CD8-positive, alpha-beta memory T cell (primary cell): ENCODE measurements around the gene KPNB1. TPM values are rescaled to one million over a fixed set of nuclear protein-coding genes. Genes with fewer than 3 reads are reported as not detected.

Experiments used
- CTCF ChIA-PET: fragments of 350-600 bp; sonication (Branson Sonifier 250); formaldehyde crosslinking; loops from one replicate; lab custom pipeline; 2021; ENCODE audit warnings: antibody characterized with exemption; lab: Charles Lee
- POLR2A ChIA-PET: fragments of 350-600 bp; sonication (Branson Sonifier 250); formaldehyde crosslinking; loops from one replicate; lab custom pipeline; 2021; ENCODE audit warnings: antibody characterized with exemption; lab: Charles Lee
- DNase-seq, 5 donors: peaks; one replicate each; pipeline versions ENCODE4 v3.0.0 to v3.0.0-alpha.2; 2020 to 2022; ENCODE audit warnings: mixed read lengths in 1 of 5
- H3K27ac ChIP-seq: one replicate; pipeline ENCODE4 v1.7.0; 2013; ENCODE audit warnings: low read depth, mild to moderate bottlenecking, low read length, moderate library complexity
- H3K27me3 ChIP-seq: 2 replicates; pipeline ENCODE4 v1.7.0; 2013; ENCODE audit warnings: low read length, mild to moderate bottlenecking; ENCODE audit not compliant: insufficient read depth, poor library complexity, severe bottlenecking
- H3K36me3 ChIP-seq: 2 replicates; pipeline ENCODE4 v1.7.0; 2013; ENCODE audit warnings: mild to moderate bottlenecking, low read length, moderate library complexity; ENCODE audit not compliant: insufficient read depth
- H3K4me1 ChIP-seq: 2 replicates; pipeline ENCODE4 v1.7.0; 2013; ENCODE audit warnings: mild to moderate bottlenecking, low read length, moderate library complexity; ENCODE audit not compliant: insufficient read depth
- H3K4me3 ChIP-seq: 2 replicates; pipeline ENCODE4 v1.7.0; 2013; ENCODE audit warnings: mild to moderate bottlenecking, low read length
- H3K9me3 ChIP-seq: 2 replicates; pipeline ENCODE4 v1.7.0; 2013; ENCODE audit warnings: mild to moderate bottlenecking, low read length
- H3K27ac Mint-ChIP-seq, 8 donors: one replicate each; pipeline ENCODE4 v1.8.0; 2020 to 2021; ENCODE audit warnings: mixed read lengths in 8 of 8, mild to moderate bottlenecking in 6 of 8, inconsistent platforms in 3 of 8, moderate library complexity in 3 of 8
- H3K27me3 Mint-ChIP-seq, 2 donors: one replicate each; pipeline ENCODE4 v1.8.0; 2020 to 2021; ENCODE audit warnings: mixed read lengths in 2 of 2, mild to moderate bottlenecking in 1 of 2, moderate library complexity in 1 of 2
- H3K36me3 Mint-ChIP-seq, 3 donors: one replicate each; pipeline ENCODE4 v1.8.0; 2020 to 2021; ENCODE audit warnings: mixed read lengths in 3 of 3, inconsistent platforms in 1 of 3, mild to moderate bottlenecking in 1 of 3
- H3K4me1 Mint-ChIP-seq, 3 donors: one replicate each; pipeline ENCODE4 v1.8.0; 2020 to 2021; ENCODE audit warnings: mixed read lengths in 3 of 3, inconsistent platforms in 1 of 3, mild to moderate bottlenecking in 1 of 3
- H3K4me3 Mint-ChIP-seq, 7 donors: one replicate each; pipeline ENCODE4 v1.8.0; 2020 to 2021; ENCODE audit warnings: mixed read lengths in 7 of 7, mild to moderate bottlenecking in 6 of 7, moderate library complexity in 4 of 7, inconsistent platforms in 2 of 7
- H3K9me3 Mint-ChIP-seq, 5 donors: one replicate each; pipeline ENCODE4 v1.8.0; 2020 to 2022; ENCODE audit warnings: mixed read lengths in 5 of 5, mild to moderate bottlenecking in 3 of 5, moderate library complexity in 2 of 5, inconsistent platforms in 1 of 5
- polyA plus RNA-seq: library from polyadenylated mRNA; unstranded; fragments of 300-500 nt; fragmentation: Illumina TruSeq; gene quantifications from one replicate; pipeline ENCODE4 v1.2.3, GENCODE V29; 2021
- total RNA-seq, 2 experiments: library from RNA; stranded (reverse); gene quantifications; one replicate each; pipeline ENCODE4 v1.2.3, GENCODE V29; 2021

Gene KPNB1
- total and polyA plus RNA-seq, 3 experiments from 2014 or later: 35.9 to 915 (median 907) TPM

GRCh38 chr17:47699536-47699840 is 49.8 kb downstream of the KPNB1 start:
- H3K4me3 ChIP-seq: no peak overlapping the region
- no peaks in the 10 kb centered on the region for H3K9me3 ChIP-seq
- DNase-seq: no peak
- Mint-ChIP-seq H3K27ac (peak overlapping the region; percentile 48 to 92 (median 70)), H3K36me3 (peaks cover 0 to 1% (median 0%) of the 10 kb centered on the region in 3 donors), H3K27me3 (peaks cover 0 to 2% of the 10 kb centered on the region in 2 donors), H3K4me3 (peak overlapping the region in 5 of 7 donors; percentile 36 to 81 (median 51)), H3K9me3 (no peaks in the 10 kb centered on the region), H3K4me1 (peaks cover 63 to 80% (median 65%) of the 10 kb centered on the region in 3 donors)
- no peak overlapping the region for H3K27ac ChIP-seq
- no peaks in the 10 kb centered on the region for H3K27me3 ChIP-seq
- CTCF ChIA-PET: interaction anchor here (0.7 to 7.2 kb wide), 26 partner anchors 8 to 363 kb away, joined by 3 to 84 read pairs (median 4); partner anchors contain the start of genes KPNB1, SCRN2 and TBX21
- POLR2A ChIA-PET: interaction anchor here (3.4 kb wide), 1 partner anchor 33 kb away, joined by 20 read pairs; the partner anchor contains the start of gene TBX21
- no peaks in the 10 kb centered on the region for H3K36me3 ChIP-seq
- peaks cover 64% of the 10 kb centered on the region for H3K4me1 ChIP-seq

- H3K4me1 Mint-ChIP-seq: peaks cover 72 to 82% (median 73%) of the 10 kb centered on the region in 3 donors
- peak overlapping the region; percentile 56 to 91 (median 79) for H3K4me3 Mint-ChIP-seq
- Histone ChIP-seq H3K36me3 (no peaks in the 10 kb centered on the region), H3K9me3 (no peaks in the 10 kb centered on the region), H3K27ac (peak overlapping the region; percentile 35), H3K4me3 (peak overlapping the region; percentile 12), H3K27me3 (no peaks in the 10 kb centered on the region), H3K4me1 (peaks cover 68% of the 10 kb centered on the region)
- CTCF ChIA-PET: interaction anchor here (0.6 to 7.2 kb wide), 18 partner anchors 9 to 143 kb away, joined by 3 to 84 read pairs (median 4); partner anchors contain the start of gene TBX21
- H3K27ac Mint-ChIP-seq: peak overlapping the region; percentile 56 to 97 (median 92)
- peaks cover 0 to 2% of the 10 kb centered on the region in 2 donors for H3K27me3 Mint-ChIP-seq
- H3K36me3 Mint-ChIP-seq: no peaks in the 10 kb centered on the region
- POLR2A ChIA-PET: interaction anchor here (0.7 to 3.4 kb wide), 4 partner anchors 14 to 32 kb away, joined by 4 to 20 read pairs (median 6); partner anchors contain the start of gene TBX21
- H3K9me3 Mint-ChIP-seq: no peaks in the 10 kb centered on the region
- no peak for DNase-seq
These were observed 51.0 kb downstream of the KPNB1 start for GRCh38 chr17:47700471-47701449.

- H3K27me3 Mint-ChIP-seq: peaks cover 0 to 2% of the 10 kb centered on the region in 2 donors
- H3K27me3 ChIP-seq: no peaks in the 10 kb centered on the region
- H3K27ac ChIP-seq: peak overlapping the region; percentile 35
- DNase-seq: no peak
- POLR2A ChIA-PET: interaction anchor here (2.2 to 3.4 kb wide), 2 partner anchors 14 to 31 kb away, joined by 7 to 20 read pairs; partner anchors contain the start of gene TBX21
- no peak overlapping the region for H3K4me3 ChIP-seq
- peak overlapping the region; percentile 56 to 97 (median 92) for H3K27ac Mint-ChIP-seq
- H3K9me3 ChIP-seq: no peaks in the 10 kb centered on the region
- H3K4me1 ChIP-seq: peaks cover 75% of the 10 kb centered on the region
- no peaks in the 10 kb centered on the region for H3K36me3 ChIP-seq
- CTCF ChIA-PET: interaction anchor here (0.8 to 7.2 kb wide), 9 partner anchors 9 to 73 kb away, joined by 3 to 84 read pairs (median 5); partner anchors contain the start of gene TBX21
- no peaks in the 10 kb centered on the region for H3K9me3 Mint-ChIP-seq
- no peaks in the 10 kb centered on the region for H3K36me3 Mint-ChIP-seq
- H3K4me3 Mint-ChIP-seq: peak overlapping the region; percentile 57 to 91 (median 79)
- peaks cover 80 to 87% (median 81%) of the 10 kb centered on the region in 3 donors for H3K4me1 Mint-ChIP-seq
These were observed 51.9 kb downstream of the KPNB1 start for GRCh38 chr17:47701608-47702007.

- POLR2A ChIA-PET: interaction anchor here (2.2 to 3.4 kb wide), 2 partner anchors 13 to 30 kb away, joined by 7 to 20 read pairs; partner anchors contain the start of gene TBX21
- Mint-ChIP-seq H3K9me3 (no peaks in the 10 kb centered on the region), H3K27me3 (no peaks in the 10 kb centered on the region), H3K4me1 (peaks cover 81 to 88% (median 83%) of the 10 kb centered on the region in 3 donors), H3K27ac (peak overlapping the region; percentile 56 to 97 (median 92)), H3K36me3 (no peaks in the 10 kb centered on the region), H3K4me3 (peak overlapping the region; percentile 57 to 91 (median 77))
- H3K4me1 ChIP-seq: peaks cover 84% of the 10 kb centered on the region
- H3K4me3 ChIP-seq: no peak overlapping the region
- no peak overlapping the region for H3K27ac ChIP-seq
- DNase-seq: no peak
- CTCF ChIA-PET: interaction anchor here (1.0 to 7.2 kb wide), 5 partner anchors 9 to 40 kb away, joined by 3 to 84 read pairs (median 67); partner anchors contain the start of gene TBX21
- no peaks in the 10 kb centered on the region for H3K9me3 ChIP-seq
- H3K36me3 ChIP-seq: no peaks in the 10 kb centered on the region
- no peaks in the 10 kb centered on the region for H3K27me3 ChIP-seq
These were observed 52.8 kb downstream of the KPNB1 start for GRCh38 chr17:47702391-47702995.

GRCh38 chr17:47703191-47703591 is 53.5 kb downstream of the KPNB1 start:
- H3K36me3 ChIP-seq: no peaks in the 10 kb centered on the region
- peak overlapping the region; percentile 53 for H3K4me3 ChIP-seq
- peaks cover 88% of the 10 kb centered on the region for H3K4me1 ChIP-seq
- no peaks in the 10 kb centered on the region for H3K9me3 ChIP-seq
- Mint-ChIP-seq H3K27ac (peak overlapping the region; percentile 86 to 99 (median 95)), H3K9me3 (no peaks in the 10 kb centered on the region), H3K27me3 (no peaks in the 10 kb centered on the region), H3K36me3 (no peaks in the 10 kb centered on the region), H3K4me1 (peaks cover 86 to 89% (median 87%) of the 10 kb centered on the region in 3 donors), H3K4me3 (peak overlapping the region; percentile 68 to 91 (median 80))
- DNase-seq: peak; percentile 36 to 74 (median 56)
- POLR2A ChIA-PET: interaction anchor here (1.8 kb wide), 1 partner anchor 54 kb away, joined by 5 read pairs; the partner anchor contains the start of gene KPNB1
- H3K27ac ChIP-seq: peak overlapping the region; percentile 14
- H3K27me3 ChIP-seq: no peaks in the 10 kb centered on the region
- CTCF ChIA-PET: interaction anchor here (1.6 to 7.2 kb wide), 3 partner anchors 8 to 39 kb away, joined by 3 to 84 read pairs (median 77); no protein-coding TSS in a partner anchor

GRCh38 chr17:47703671-47704070 is 54.0 kb downstream of the KPNB1 start:
- peak overlapping the region; percentile 86 to 99 (median 95) for H3K27ac Mint-ChIP-seq
- Histone ChIP-seq H3K4me1 (peaks cover 84% of the 10 kb centered on the region), H3K9me3 (no peaks in the 10 kb centered on the region), H3K4me3 (peak overlapping the region; percentile 53), H3K36me3 (no peaks in the 10 kb centered on the region), H3K27ac (peak overlapping the region; percentile 14), H3K27me3 (no peaks in the 10 kb centered on the region)
- no peak for DNase-seq
- H3K4me3 Mint-ChIP-seq: peak overlapping the region; percentile 68 to 91 (median 80)
- peaks cover 84 to 88% (median 86%) of the 10 kb centered on the region in 3 donors for H3K4me1 Mint-ChIP-seq
- CTCF ChIA-PET: interaction anchor here (0.8 to 1.7 kb wide), 4 partner anchors 9 to 86 kb away, joined by 3 to 10 read pairs (median 6); partner anchors contain the start of gene TBX21
- no peaks in the 10 kb centered on the region for H3K27me3 Mint-ChIP-seq
- H3K9me3 Mint-ChIP-seq: no peaks in the 10 kb centered on the region
- POLR2A ChIA-PET: interaction anchor here (1.1 to 1.8 kb wide), 2 partner anchors 29 to 54 kb away, joined by 5 to 7 read pairs; partner anchors contain the start of genes KPNB1 and TBX21
- no peaks in the 10 kb centered on the region for H3K36me3 Mint-ChIP-seq

GRCh38 chr17:47704116-47704515 is 54.4 kb downstream of the KPNB1 start:
- Mint-ChIP-seq H3K27me3 (no peaks in the 10 kb centered on the region), H3K36me3 (no peaks in the 10 kb centered on the region), H3K27ac (peak overlapping the region; percentile 86 to 99 (median 95)), H3K9me3 (no peaks in the 10 kb centered on the region), H3K4me3 (peak overlapping the region; percentile 68 to 91 (median 80)), H3K4me1 (peaks cover 80 to 83% (median 81%) of the 10 kb centered on the region in 3 donors)
- H3K27ac ChIP-seq: no peak overlapping the region
- H3K4me3 ChIP-seq: no peak overlapping the region
- no peaks in the 10 kb centered on the region for H3K9me3 ChIP-seq
- H3K4me1 ChIP-seq: peaks cover 80% of the 10 kb centered on the region
- ChIA-PET POLR2A (interaction anchor here (0.5 to 1.8 kb wide), 5 partner anchors 15 to 65 kb away, joined by 3 to 7 read pairs (median 4); partner anchors contain the start of genes KPNB1 and TBX21), CTCF (interaction anchor here (0.8 to 1.7 kb wide), 7 partner anchors 9 to 86 kb away, joined by 3 to 10 read pairs (median 5); partner anchors contain the start of gene TBX21)
- no peaks in the 10 kb centered on the region for H3K27me3 ChIP-seq
- H3K36me3 ChIP-seq: no peaks in the 10 kb centered on the region
- no peak for DNase-seq
